Psoas muscle (tissue), 8 donors: ENCODE data around the gene GJC2. TPM values are rescaled to one million over a fixed set of nuclear protein-coding genes. Genes with fewer than 3 reads are reported as not detected.

Source experiments
- ATAC-seq, 4 donors: fragments of 200-7000 bp; cut with Tn5 transposase; one replicate each; pipeline ENCODE4 v1.9.1; 2020; ENCODE audit warnings: moderate library complexity in 3 of 4, mild to moderate bottlenecking in 2 of 4
- DNase-seq, 2 donors: peaks; one replicate each; pipeline ENCODE4 v3.0.0-alpha.2; 2020
- H3K27ac ChIP-seq: fragments of 200-600 bp; one replicate; pipeline ENCODE4 v1.8.0; 2022
- H3K27me3 ChIP-seq, 3 donors: fragments of 200-600 bp in 1 of 3; one replicate each; pipeline versions ENCODE4 v1.6.1 to v1.8.0; 2013 to 2022; ENCODE audit warnings: low read length in 2 of 3, mild to moderate bottlenecking in 2 of 3, moderate library complexity in 1 of 3; ENCODE audit not compliant: insufficient read depth in 3 of 3
- H3K36me3 ChIP-seq, 2 donors: fragments of 200-600 bp in 1 of 2; one replicate each; pipeline versions ENCODE4 v1.6.1 to v1.8.0; 2013 to 2022; ENCODE audit warnings: low read depth in 1 of 2, mild to moderate bottlenecking in 1 of 2, moderate library complexity in 1 of 2; ENCODE audit not compliant: insufficient read depth in 1 of 2
- H3K4me1 ChIP-seq: fragments of 200-600 bp; one replicate; pipeline ENCODE4 v1.8.0; 2022
- H3K4me3 ChIP-seq: fragments of 200-600 bp; one replicate; pipeline ENCODE4 v1.8.0; 2022; ENCODE audit warnings: mild to moderate bottlenecking
- H3K9me3 ChIP-seq: fragments of 200-600 bp; one replicate; pipeline ENCODE4 v1.8.0; 2022
- WGBS, 3 donors: extraction: QIAGEN DNeasy Blood & Tissue Kit; methylation state at CpG; one replicate each; pipeline versions ENCODE4 v1.1.6 to v1.1.7; 2013; 5-methylcytosine and 5-hydroxymethylcytosine counted together
- intact Hi-C, 2 donors: fragments of 100-400 bp; cut with DNase I; formaldehyde crosslinking; loops; one replicate each; pipeline versions ENCODE4 v1.11.0 to v1.14.2; 2022
- polyA plus RNA-seq, 3 donors: library from polyadenylated mRNA; stranded (reverse); fragments of 200-250 nt; gene quantifications; one replicate each; pipeline ENCODE4 v1.2.3, GENCODE V29; 2013
- total RNA-seq, 4 donors: library from RNA; stranded (reverse); fragmentation: NEBNext Ultra II Directional in 2 of 4; extraction: Animal tissue kit (Norgen Biotek cat#: 25700) in 2 of 4; gene quantifications; one replicate each; pipeline versions ENCODE4 v1.2.1 to v1.2.4, GENCODE V29; 2021 to 2023
- TF ChIP-seq, protein P1 (sequence below): fragments of 200-600 bp; IDR thresholded peaks from one replicate; pipeline ENCODE4 v1.8.0; 2022; ENCODE audit warnings: antibody characterized with exemption
- donor health status: healthy with polysubstance abuse.
- donor health status: DM: no; HTN: no; CAD: no; lungs with moderate emphysema.
- donor health status: Bipolar disorder and iron deficiency.
- donor health status: healthy.
- donor health status: DM: yes; HTN: yes; CAD: no.
- donor health status: DM: no; HTN: no; CAD: no.
- donor health status: DM: no; HTN: no; CAD: no.
- donor health status: DM: yes; HTN: yes; CAD: no.

GJC2 gene
- total and polyA plus RNA-seq, 7 donors, result 0.19 to 0.92 (median 0.40) TPM

DNA sequence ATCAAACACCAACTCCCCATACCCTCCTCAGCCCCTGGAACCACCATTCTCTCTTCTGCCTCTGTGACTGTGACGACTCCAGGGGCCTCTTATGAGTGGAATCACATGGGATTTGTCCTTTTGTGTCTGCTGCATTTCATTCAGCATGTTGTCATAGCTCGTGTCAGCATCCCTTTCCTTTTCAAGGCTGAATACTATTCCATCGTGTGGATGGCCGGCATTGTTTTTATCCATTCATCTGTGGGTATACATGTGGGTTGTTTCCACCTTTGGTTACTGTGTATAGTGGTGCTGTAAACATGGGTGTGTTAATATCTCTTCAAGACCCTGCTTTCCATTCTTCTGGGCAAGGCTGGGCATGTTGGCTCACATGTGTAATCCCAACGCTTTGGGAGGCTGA, 41.0 kb downstream of the GJC2 start:
- ATAC-seq, result no peak
- 90 to 95% (median 93%) methylated on average over 5 of the region's 5 CpGs for WGBS, 3 donors

DNA sequence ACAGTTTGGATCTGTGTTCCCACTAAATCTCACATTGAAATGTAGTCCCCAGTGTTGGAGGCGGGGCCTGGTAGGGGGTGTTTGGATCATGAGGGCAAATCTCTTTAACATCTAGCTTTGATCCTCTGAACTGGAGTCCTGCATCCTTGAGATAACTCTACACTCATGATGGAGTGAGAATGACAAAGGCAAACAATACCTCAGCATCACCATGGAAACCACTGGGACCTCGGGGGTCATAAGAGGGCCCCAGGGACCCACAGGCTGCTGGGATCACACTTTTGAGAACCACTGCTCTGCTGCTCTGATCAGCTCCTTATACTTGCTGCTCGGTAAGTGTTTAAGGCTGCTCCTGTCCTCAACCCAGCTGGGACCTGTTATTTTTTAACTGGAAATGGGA, 44.7 kb downstream of the GJC2 start:
- Histone ChIP-seq H3K4me1 (peaks cover 36% of the 10 kb centered on the region), H3K27ac (no peak overlapping the region), H3K27me3 (no peaks in the 10 kb centered on the region), H3K36me3 (no peaks in the 10 kb centered on the region), H3K4me3 (no peak overlapping the region), H3K9me3 (peaks cover 7% of the 10 kb centered on the region)
- DNase-seq (no peak), ATAC-seq (no peak)
- whole genome bisulfite sequencing, 3 donors, result 72 to 85% (median 80%) methylated on average over 3 of the region's 3 CpGs
- intact Hi-C loops, result no loop called here
- TF ChIP-seq, protein P1, sequence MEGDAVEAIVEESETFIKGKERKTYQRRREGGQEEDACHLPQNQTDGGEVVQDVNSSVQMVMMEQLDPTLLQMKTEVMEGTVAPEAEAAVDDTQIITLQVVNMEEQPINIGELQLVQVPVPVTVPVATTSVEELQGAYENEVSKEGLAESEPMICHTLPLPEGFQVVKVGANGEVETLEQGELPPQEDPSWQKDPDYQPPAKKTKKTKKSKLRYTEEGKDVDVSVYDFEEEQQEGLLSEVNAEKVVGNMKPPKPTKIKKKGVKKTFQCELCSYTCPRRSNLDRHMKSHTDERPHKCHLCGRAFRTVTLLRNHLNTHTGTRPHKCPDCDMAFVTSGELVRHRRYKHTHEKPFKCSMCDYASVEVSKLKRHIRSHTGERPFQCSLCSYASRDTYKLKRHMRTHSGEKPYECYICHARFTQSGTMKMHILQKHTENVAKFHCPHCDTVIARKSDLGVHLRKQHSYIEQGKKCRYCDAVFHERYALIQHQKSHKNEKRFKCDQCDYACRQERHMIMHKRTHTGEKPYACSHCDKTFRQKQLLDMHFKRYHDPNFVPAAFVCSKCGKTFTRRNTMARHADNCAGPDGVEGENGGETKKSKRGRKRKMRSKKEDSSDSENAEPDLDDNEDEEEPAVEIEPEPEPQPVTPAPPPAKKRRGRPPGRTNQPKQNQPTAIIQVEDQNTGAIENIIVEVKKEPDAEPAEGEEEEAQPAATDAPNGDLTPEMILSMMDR, result no peak

More for the DNA sequence above, 41.0 kb downstream of the GJC2 start:
- Histone ChIP-seq H3K9me3 (no peaks in the 10 kb centered on the region), H3K4me3 (no peak overlapping the region), H3K4me1 (peaks cover 23% of the 10 kb centered on the region), H3K36me3 (no peaks in the 10 kb centered on the region), H3K27ac (peak overlapping the region; percentile 91), H3K27me3 (no peaks in the 10 kb centered on the region)
- no peak for DNase-seq
- intact Hi-C loops, result no loop called here
- TF ChIP-seq, protein P1, result no peak

DNA sequence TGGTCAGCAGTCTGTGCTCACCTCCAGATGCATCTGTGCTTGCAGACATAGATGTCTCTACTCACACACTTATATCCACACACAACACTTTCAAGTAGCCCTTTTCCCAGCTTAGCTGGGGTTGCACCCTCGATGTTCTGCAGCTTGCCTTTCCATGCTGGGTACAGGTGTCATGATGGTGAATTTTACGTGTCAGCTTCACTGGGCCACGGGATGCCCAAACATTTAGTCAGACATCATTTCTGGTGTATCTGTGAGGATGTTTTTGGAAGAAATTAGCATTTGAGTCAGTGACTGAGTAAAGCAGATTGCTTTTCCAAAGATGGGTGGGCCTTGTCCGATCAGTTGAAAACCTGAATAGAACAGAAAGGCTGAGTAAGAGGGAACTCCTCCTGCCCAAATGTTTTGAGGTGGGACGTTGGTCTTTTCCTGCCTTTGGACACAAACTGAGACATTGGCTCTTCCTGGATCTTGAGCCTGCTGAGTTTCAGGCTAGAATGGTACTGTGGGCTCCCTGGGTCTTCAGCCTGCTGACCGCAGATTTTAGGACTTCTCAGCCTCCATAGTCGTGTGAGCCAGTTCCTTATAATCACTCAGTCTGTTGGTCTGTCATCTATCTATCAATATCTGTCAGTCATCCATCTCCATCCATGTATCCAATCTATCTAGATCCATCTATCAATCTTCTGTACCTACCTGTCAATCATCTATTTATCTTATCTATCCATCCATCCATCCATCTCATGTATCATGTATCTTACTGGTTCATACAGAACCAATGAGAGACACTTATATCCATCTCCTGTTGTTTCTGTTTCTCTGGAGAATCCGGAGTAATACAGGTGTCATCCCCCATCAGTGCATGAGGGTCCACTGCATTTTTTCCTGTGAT, 45.4 kb downstream of the GJC2 start:
- H3K36me3 ChIP-seq, result no peaks in the 10 kb centered on the region
- peaks cover 13% of the 10 kb centered on the region for H3K9me3 ChIP-seq
- TF ChIP-seq, protein P1, result no peak
- no peaks in the 10 kb centered on the region for H3K27me3 ChIP-seq
- H3K4me1 ChIP-seq, result peaks cover 36% of the 10 kb centered on the region
- intact Hi-C loops, result no loop called here
- H3K4me3 ChIP-seq, result no peak overlapping the region
- DNase-seq (no peak), ATAC-seq (no peak)
- no peak overlapping the region for H3K27ac ChIP-seq
- 85 to 97% (median 92%) methylated on average over 8 of the region's 8 CpGs for WGBS, 3 donors

DNA sequence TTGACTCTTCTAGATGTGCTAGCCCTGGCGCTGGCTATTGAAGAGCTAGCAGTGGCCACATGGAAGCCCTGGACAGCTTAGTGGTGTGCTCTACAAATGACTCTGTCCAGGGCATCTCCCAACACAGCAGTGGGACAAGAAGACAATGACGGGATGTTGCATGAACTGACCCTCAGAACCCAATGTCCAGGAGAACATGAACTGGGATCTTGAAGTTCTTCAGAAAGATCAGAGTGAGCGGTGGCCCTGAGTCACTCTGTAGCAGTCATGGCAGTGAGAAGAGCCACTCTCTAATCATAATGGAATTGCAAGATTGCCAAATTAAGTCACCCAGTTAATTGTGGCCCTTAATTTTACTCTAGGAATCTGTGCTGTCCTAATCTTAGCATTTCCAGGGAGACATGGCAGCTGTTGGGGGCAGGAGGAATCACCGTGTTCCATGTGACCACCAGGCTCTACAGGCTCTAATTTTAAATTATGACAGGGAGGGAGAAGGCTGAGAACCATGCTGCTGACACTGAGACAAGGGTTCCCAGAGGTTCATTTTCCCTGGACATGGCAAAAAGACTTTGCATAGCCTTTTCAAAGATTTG, 47.9 kb downstream of the GJC2 start:
- Histone ChIP-seq H3K36me3 (no peaks in the 10 kb centered on the region), H3K4me3 (no peak overlapping the region), H3K27ac (peak overlapping the region; percentile 92), H3K4me1 (peaks cover 18% of the 10 kb centered on the region), H3K27me3 (no peaks in the 10 kb centered on the region), H3K9me3 (peaks cover 13% of the 10 kb centered on the region)
- TF ChIP-seq, protein P1, result no peak
- peak in 1 of 2 donors; percentile 81 for DNase-seq
- WGBS, 3 donors, result 47 to 65% (median 61%) methylated on average over 4 of the region's 4 CpGs
- ATAC-seq, result peak; percentile 92 to 98 (median 94)
- intact Hi-C loops, result loop anchor here in 1 of 2 donors (2.0 kb wide), 1 partner anchor 31 kb away; no protein-coding TSS in a partner anchor
